Inflammatory macrophage (primary cell): ENCODE data around the gene KRT16.
"Not testable (repeated sequence)": the region's sequence is repeated elsewhere in the genome, so short reads cannot be mapped to it uniquely, and the experiment has no call there.

Source experiments
- DNase-seq, 2 donors: peaks; one replicate each; pipeline ENCODE4 v3.0.0-alpha.2; 2020 to 2022
- total RNA-seq, 18 experiments: gene quantifications; one replicate each; lab custom pipeline; 2026; ENCODE audit warnings: mixed read lengths in 6 of 18, inconsistent platforms in 2 of 18; lab: John Stamatoyannopoulos, UW

Gene KRT16
- total RNA-seq = 0 to 0.85 (median 0) reads per million in 18 experiments

DNA sequence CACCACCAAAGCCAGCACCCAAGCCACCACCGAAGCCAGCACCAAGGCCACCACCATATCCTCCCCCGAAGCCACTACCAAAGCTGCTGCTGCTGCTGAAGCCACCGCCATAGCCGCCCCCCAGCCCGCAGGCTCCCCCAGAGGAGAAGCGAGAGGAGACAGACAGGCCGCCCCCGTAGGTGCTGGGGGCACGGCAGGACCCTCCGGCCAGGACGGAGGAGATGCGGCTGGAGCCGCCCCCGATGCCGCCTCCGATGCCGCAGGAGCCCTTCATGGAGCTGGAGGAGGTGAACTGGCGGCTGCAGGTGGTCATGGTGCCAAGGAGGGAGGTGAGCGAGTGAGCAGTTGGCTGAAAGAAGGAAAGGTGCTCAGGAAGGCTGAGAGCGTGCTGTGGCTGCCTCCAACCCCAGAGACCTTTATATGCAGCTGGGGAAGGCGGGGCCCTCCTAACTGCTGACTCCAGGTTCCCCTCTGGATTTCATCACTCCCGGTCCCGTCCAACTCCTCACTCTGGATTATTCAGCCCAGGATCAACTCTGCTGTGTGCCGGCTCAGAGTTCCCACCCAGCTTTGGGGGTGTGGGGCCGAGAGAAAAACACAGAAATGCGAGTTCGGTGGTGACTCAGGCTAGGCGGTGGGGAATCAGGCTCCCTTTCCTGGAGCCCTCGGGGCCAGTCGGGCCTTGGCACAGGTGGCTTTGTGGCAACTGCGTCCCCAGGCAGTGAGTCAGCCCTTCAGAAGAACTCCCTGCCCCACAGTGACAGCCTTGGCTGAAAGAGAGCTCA, at the start of gene KRT16:
TSS of gene KRT16 (minus strand) at position 392 of the 785 bp plus-strand sequence. CDS start at position 313, 79 bp downstream.
- DNase-seq = not testable (repeated sequence)

DNA sequence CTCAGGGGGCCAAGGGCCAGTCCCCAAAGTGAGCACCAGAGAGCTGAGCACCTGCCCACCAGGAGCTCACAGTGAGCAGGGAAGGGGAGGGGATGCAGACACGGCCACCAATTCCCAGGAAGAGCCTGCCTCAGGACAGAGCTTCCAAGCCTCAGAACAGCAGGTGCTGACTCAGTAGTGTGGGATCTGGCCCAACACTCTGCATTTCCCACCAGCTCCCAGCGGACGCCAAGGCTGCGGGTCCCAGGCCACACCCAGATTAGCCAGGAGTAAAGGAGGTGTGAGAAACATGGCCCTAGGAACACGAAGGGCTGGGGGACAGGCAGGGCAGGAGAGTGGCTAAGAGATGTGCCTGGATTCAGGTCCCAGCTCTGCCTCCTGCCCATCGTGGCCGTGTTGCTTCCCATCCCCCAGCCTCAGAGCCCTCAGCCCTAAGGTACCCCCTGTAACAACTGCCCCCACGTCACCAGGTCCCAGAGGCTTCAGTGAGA, 47.7 kb upstream of the KRT16 start:
- no peak for DNase-seq

DNA sequence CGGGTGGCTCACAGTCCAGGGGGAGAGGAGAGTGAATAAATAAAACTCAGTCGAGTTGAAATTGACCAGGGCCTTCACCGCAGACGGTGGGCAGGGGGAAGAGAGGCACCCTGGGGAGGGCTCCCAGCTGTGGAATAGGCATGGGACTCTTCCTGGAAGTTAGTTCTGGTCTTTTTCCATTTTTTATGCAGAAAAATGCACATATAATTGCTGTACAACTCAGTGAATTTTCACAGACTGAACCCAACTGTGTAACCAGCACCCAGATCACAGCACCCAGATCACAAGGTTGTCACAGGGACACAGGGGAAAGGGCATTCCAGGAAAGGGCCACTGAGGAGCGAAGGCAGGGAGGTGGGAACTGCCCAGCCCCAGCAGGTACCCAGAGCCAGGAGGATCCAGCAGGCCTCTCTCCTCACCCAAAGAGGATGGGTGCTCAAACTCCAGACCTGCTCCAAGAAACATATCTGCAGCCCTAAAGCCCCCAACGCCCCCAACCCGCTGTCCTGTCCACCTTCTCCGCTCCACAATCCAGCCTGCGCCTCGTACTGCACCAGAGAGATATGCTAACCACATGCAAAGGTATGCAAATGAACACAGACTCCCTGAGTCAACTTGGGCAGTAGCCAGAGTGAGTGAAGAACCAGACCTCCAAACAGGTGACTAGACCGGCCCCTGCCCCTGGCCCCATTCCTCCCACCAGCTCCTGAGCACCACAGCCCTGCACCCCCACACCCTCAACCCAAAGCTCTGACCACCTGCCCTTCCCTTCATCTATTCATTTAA, 47.1 kb upstream of the KRT16 start:
- DNase-seq = no peak

DNA sequence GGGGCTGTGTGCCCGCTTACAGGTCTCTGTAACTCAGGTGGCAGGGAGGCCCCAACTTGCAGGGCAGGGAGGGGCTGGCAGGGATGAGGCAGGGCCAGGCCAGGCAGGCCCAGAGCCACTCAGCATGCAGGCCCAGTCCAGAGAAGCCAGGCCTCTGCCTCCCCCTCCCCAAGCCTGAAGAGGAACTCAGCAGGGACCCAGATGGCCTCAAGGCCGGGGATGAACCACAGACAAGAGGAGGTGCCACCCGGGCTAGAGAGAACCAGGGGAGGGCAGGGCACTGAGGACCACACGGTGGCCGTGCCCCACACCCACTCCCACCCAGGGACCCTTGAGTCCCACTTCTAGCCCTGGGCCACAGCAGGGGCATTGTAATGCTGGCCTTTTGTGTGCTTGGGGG, 46.3 kb upstream of the KRT16 start:
- no peak for DNase-seq

DNA sequence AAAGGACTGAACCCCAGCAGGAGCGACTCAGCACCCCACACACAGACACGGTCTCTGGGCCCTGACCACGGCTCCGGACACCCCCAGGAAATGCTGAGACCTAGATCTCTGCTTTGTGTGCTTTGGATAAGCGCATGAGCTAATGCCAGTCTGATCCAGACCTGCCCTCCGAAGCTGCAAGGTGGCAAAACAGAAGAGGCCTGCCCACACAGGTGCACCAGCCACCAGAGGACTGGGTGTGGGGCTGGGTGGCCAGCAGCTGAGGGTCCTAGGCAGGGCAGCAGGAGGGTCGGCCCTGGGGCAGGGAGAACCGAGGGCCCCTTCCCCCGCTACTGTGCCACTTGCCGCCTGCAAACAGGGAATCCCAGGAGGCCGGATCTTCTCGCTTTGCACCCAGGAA, 45.4 kb upstream of the KRT16 start:
- no peak for DNase-seq

DNA sequence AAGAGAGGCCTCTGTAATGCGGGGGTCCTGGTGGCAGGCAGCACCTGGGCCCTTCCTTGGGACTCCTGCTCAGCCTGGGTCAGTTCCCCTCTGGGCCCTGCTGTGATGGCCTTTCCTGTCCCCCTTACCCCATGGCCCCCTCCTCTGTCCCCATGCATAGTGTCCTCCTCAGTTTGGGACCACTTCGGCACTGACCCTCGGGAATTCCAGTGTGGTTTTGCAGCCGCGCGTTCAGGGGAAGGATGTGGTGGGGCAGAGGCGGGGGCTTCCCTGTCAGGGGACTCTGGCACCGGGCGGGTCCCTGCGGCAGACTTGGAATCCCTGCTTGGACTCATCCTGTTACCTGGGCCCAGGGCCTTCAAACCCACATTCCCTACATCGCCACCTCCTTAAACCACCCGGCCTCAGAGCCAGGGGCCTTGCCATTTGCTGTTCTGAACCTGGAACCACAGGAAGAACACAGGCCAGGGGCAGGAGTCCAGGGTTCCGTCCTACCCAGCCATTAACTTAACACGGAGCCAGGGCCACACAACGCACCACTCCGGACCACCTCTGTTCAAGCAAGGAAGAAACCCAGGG, 44.7 kb upstream of the KRT16 start:
- DNase-seq = no peak

DNA sequence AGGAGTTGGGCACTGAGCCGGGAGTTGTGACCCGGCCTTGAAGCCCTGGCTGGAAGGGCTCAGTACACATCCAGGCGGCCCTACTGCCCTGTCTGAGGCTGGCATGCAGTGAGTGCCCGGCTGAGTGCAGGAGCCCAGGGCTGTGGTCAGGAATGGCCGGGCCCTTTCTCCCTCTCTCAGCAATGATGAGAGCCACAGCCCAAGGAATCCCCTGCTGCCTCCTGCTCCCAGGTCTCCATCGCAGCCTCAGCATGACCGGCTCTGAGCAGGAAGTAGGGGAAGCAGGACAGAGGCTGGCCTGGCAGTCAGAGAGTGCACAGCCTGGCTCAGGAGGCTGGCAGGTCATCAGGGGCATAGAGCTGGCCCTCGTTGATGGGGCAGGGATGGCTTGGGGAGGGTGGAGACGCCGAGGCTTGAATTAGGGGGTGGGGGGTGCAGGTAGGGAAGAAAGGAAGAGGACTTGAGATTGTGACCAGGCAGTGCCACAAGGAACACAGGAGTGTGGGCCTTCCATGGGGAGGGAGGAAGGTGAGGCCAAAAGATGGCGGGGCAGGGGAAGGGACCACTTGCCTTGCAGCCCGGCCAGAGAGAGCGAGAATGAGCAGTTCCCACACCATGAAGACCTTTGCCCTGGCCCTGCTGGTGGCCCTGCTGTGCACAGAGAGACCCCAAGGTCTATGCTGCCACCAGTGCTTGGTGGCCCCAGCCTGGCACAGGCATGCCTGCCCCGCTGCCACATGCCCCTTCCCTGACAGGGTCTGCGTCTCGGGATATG, 43.9 kb upstream of the KRT16 start:
- no peak for DNase-seq

DNA sequence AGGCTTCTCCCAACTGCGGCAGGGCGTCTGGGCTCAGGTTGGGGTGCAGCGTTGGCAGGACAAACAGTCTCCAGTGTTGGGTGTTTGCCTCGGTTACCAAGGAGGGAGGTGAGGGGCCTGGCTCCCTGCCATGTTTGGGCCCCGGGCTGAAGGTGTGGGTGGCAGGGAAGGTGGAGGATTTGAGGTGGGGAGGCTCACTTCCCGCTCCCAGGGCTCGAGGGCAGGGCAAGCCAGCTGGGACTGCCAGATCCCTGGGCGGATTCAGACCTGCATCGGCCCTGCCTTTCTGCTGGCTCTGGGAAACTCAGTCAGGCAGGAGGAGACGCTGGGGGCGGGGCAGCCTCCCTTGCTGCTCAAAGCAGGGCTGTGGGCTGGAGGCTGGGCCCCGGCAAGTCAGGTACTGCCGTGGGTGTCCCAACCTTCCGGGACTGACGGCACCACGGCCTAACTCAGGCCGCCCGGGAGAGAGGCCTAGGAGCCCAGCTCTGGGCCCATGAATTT, 43.1 kb upstream of the KRT16 start:
- no peak for DNase-seq

DNA sequence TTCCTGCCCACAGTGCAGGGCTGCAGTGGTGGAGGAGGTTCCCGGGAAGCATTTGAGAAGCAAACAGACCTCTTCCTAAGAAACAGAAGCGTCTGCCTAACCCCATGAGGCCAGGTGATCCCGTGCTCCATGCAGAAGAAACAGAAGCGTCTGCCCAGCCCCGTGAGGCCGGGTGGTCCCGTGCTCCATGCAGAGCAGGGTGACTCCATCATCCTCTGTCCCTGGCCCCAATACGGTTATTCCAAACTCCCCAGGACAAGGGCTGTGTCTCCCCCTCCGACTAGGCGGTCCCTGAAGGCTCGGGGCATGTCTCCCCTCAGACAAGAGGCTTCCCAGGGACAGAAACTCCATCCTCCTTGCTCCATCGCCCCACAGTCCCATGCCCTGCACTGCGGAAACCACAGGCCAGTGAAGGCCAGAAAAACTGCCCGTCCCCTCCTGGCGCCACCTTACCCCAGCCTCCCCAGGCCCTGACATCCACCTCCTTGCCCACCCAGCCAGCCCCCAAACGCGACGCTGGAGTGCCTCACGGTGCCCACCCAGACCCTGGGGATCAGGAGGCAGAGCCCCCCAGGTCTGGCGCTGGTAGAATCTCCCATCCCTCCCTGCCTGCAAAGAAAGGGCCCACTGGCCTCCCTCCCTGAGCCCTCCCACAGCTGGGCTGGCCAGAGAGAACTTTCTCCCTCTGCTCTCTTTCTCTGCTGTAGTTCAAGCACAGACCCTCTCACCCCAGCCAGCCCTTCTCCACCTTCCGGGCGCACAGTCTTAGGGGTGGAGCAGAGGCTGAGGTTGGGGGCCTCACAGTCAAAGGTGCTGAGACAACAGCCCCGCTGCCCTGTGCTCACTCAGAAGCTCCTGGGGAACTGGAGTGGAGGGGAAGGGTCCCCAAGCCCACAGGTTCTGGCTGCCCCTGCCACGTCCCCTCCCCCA, 42.4 kb upstream of the KRT16 start:
- DNase-seq = no peak

DNA sequence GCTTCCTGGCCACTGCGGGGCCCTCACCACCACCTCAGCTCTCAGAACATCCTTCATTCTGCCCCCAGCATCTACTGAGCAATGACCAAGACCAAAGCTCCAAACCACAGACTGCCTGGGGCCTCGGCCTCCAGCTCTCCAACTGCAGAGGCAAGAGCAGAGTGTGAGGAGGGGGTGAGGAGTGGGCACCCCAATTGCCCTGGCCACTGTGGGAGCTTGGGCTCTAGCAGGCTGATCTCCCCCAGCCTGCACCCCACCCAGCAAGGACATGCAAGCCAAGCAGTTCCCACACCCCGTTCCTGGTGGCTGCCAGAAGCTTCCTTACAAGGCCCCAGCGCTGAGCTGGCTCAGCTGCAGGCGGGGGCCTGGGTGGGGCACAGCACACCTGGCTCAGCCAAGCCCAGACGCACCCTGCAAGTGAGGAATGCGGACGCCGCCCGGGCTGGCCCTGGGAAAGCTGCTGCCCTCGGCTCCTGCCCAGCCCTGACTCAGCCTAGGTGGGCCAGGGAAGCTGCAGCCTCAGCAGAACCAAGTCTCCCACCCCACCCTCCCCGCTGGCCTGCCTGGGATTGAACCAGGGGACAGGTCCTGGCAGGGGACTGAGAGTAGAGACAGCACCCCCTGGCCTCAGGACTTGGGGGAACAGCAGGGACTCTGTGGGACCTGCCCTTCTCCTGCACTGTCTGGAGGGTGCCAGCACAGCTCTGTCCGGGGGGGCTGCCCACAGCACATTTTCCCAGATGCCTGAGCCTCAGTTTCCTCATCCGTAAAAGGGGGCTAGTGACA, 41.5 kb upstream of the KRT16 start:
- no peak for DNase-seq

DNA sequence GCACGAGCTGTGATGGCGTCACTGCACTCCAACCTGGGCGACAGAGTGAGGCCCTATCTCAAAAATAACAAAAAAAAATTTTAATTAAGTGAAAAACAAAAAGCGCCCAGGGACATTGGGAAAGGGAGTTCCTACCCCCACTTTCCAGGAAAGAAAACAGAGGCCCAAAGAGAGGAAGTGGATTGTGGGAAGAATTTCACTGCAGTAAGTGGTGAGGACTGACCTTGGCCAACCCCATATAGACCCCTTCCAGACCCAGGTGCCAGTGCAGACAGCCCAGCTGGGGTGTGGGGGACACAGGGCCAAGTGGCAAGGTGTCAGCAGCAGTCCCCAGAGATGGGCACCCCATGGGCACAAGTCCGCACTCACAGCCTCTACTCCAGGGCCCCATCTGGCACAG, 40.9 kb upstream of the KRT16 start:
- DNase-seq = no peak

DNA sequence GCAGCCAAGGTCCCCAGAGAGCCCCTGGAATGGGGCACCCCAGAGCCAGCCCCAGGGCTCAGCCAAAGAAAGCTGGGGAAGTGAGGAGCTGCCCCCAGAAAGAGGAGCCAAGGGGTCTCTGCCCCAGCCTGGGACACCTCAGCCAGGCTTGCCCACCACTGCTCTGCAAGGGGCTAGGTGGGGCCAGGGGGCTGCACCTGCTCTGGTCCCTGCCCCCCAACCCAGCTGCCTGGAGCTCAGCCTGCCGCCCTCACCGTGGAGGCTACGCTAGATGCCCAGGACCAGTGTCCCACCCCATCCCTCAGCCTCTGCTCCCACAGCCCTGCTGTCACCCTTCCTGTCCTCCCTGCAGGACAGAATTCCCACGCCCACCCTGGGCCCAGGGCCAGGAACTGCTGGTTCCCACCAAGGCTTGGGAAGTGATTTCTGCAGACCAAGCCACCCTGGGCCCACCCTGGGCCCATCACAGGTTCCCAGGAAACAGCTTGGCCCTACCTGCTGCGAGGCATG, 39.9 kb upstream of the KRT16 start:
- DNase-seq = no peak

DNA sequence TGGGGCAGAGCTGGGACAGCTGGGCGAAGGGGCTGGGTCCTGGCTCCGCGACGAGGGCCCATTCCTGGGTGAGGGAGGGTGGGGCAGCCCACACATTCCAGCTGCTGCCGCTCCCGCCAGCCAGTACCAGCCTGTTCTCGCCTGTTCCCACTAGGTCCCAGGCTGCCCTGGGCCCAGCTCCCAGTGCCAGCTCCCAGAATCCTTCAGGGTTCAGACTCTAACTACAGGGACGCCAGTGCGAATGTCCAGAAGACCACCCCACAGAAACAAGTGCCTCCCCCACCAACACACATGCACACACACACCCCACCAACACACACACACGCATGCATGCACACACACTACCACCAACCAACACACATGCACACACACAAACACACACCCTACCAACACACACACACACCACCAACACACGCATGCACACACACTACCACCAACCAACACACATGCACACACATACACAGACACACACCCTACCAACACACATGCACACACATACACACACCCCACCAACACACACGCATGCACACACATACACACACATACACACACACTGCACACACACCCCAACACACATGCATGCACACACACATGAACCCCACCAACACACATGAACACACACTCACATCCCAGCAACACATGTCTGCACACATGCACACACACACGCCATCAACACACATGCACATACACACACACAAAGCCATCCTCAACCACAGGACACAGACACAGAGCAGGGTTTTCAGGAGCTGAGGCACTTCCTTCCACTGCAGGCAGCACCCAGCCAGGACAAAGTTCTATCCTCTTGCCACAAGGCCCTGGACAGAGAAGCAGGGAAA, 39.3 kb upstream of the KRT16 start:
- DNase-seq = no peak

DNA sequence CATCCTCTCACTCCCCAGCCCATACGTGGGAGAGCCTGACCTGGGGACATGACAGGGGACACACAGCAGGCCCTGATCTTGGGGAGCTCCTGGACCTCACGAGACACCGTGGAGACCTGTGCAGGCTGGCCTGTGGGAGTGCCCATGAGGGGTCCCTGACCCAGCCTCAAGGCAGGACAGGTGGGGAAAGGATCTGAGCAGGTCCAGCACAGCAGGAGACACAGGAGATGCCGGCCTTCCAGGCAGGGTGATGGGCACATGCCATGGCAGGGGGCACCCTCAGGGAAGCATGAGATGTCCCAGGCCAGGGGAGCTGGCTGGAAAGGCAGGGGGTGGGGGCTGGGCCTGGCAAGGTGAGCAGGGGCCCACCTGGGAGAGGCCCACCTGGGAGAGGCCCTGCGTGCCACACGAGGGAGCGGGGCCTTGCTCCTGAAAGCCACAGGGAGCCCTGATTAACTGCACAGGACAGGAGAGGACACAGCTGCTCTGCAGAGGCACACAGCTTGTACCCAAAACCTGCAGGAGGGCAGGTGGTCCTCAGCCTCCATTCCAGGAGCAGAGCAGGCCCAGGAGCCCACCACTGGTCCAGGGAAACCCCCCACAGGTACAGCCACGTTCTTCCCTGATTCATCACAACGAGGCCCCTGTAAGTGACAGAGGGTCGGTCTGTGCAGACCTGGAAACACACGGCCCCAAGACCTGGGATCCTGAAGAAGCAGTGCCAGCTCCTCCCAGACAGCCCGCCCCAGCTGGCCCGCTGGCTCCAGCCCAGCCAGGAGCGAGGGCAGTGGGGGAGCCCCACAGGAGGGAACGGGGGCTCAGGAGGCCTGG, 38.4 kb upstream of the KRT16 start:
- DNase-seq = no peak

DNA sequence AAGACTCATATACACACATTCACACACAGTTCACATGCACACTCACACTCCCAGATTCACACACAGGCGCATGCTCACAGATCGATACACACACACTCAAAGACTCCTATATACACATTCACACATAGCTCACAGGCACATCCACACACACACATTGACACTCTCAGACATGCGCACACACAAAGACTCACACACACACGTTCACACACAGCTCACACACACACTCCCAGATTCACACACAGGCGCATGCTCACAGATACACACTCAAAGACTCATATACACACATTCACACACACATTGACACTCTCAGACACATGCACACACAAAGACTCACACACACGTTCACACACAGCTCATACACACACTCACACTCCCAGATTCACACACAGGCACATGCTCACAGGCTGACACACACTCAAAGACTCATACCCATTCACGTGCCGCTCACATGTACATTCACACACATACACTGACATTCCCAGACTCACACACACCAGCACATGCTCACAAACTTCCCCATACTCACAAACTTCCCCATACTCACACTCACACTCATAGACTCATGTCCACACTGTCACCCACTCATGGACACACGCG, 37.5 kb upstream of the KRT16 start:
- DNase-seq = peak in 1 of 2 donors; percentile 17

DNA sequence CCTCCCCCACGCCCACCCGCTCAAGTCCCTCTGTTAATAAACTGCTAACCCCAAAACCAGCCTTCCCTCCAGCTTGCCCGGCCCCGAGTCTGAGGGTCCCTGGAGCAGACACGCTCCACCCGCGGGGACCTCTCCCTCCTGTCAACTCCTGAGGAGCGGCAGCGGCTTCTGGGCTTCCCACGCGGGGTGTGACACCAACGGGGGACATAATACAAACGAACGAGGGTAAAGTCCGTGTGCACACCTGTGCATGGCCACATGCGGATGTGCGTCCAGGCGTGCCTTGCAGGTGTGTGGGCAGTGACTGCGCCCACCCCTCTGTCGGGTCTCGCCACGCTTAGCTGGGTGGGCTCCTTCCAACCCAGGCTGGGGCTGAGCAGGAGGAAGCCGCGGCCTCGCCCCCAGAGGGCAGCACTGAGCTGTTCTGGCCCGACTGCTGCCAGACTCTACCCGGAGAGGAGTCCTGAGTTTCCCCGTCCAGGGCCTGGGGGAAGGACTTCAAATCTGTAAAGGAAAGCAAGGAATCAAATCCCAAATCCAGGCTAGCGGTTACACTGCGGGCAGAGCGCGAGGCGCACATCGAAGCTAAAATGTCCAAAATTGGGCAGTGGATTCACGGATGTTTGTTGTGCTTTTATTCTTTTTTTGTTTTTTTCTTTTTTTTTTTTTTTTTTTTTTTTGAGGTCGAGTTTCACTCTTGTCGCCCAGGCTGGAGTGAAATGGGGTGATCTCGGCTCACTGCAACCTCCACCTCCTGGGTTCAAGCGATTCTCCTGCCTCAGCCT, 36.0 kb upstream of the KRT16 start:
- DNase-seq = peak; percentile 77 to 85

DNA sequence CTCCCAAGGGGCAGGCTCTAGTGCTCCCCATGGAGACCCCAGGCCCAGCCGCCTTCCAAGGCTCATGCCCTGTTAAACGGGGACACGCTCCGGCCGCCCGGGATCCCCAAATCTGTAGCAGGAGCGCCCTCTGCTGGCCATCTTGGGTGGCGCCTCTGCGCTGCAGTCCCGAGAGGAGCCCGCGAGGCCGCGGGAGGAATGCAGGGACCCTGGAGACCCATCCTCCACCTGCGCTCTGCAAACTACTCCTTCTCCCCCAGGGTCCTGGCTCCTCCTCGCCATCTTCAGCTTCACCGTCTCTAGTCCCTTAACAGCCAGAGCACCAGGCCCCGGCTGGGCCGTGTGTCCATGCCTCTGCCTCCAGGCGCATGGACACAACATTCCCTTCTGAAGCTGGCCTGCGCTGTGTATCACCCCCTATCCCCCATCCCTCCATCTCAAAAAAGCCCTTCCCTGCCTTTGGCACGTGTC, 35.4 kb upstream of the KRT16 start:
- peak; percentile 80 to 81 for DNase-seq
